SK-N-SH (cell line): ENCODE measurements around the gene PPP1R13L.

Experiments
- CTCF ChIP-seq: fragments of 200-600 bp; sonication (generic); IDR thresholded peaks from 2 replicates; pipeline ENCODE4 v1.6.1; 2017; ENCODE audit warnings: antibody characterized with exemption, mild to moderate bottlenecking, moderate library complexity
- POLR2AphosphoS5 ChIP-seq: IDR thresholded peaks from 2 replicates; pipeline ENCODE4 v1.6.1; 2012; ENCODE audit warnings: low read depth, low read length
- RCOR1 ChIP-seq: fragments of 150-350 bp; IDR thresholded peaks from 2 replicates; pipeline ENCODE4 v1.6.1; 2017; ENCODE audit warnings: antibody characterized with exemption, low read length
- REST ChIP-seq: IDR thresholded peaks from 2 replicates; pipeline ENCODE4 v1.6.1; 2012; ENCODE audit warnings: mild to moderate bottlenecking, low read depth, low read length, moderate library complexity
- RFX5 ChIP-seq: IDR thresholded peaks from 2 replicates; pipeline ENCODE4 v1.6.1; 2012; ENCODE audit warnings: mild to moderate bottlenecking, improper control_type of control experiment, low read length
- ZBTB33 ChIP-seq: IDR thresholded peaks from 2 replicates; pipeline ENCODE4 v1.4.0; 2012; ENCODE audit warnings: low read depth, borderline replicate concordance

GRCh38 chr19:45358213-45358792, 46.6 kb downstream of the PPP1R13L start:
- TF ChIP-seq CTCF (no peak), RCOR1 (no peak), REST (no peak), POLR2AphosphoS5 (no peak), RFX5 (no peak), ZBTB33 (no peak)
